Measurements from ENCODE around the gene CRY2.
A peak's percentile ranks its signal among the peaks of the same experiment; 100 is the strongest.
"Not testable (repeated sequence)": the region's sequence is repeated elsewhere in the genome, so short reads cannot be mapped to it uniquely, and the experiment has no call there.

The CRY2 gene

GRCh38 chr11:45897556-45897955 lies 50.3 kb downstream of the CRY2 start:
- no peaks in the 10 kb centered on the region for H3K9me3 ChIP-seq (replicated peaks; ENCODE audit: low read length)
- peaks cover 15% of the 10 kb centered on the region for H3K4me1 ChIP-seq (ENCODE audit: control insufficient read depth, insufficient read depth, low read length)
- peaks cover 71% of the 10 kb centered on the region for H3K27me3 ChIP-seq (ENCODE audit: control insufficient read depth, insufficient read depth, low read length)
- H3K36me3 ChIP-seq (ENCODE audit: insufficient read depth, low read length): no peaks in the 10 kb centered on the region
- H3K9ac ChIP-seq (ENCODE audit: low read depth, low read length): no peak overlapping the region
- H3K4me2 ChIP-seq (ENCODE audit: low read length): no peak overlapping the region
- no peak overlapping the region for H3K4me3 ChIP-seq (ENCODE audit: low read length)

GRCh38 chr11:45899086-45899447 lies 51.8 kb downstream of the CRY2 start:
- H3K9ac ChIP-seq (ENCODE audit: low read depth, low read length): no peak overlapping the region
- peaks cover 56% of the 10 kb centered on the region for H3K27me3 ChIP-seq (ENCODE audit: control insufficient read depth, insufficient read depth, low read length)
- H3K36me3 ChIP-seq (ENCODE audit: insufficient read depth, low read length): no peaks in the 10 kb centered on the region
- H3K9me3 ChIP-seq (replicated peaks; ENCODE audit: low read length): no peaks in the 10 kb centered on the region
- H3K4me2 ChIP-seq (ENCODE audit: low read length): peak overlapping the region; percentile 95
- H3K4me1 ChIP-seq (ENCODE audit: control insufficient read depth, insufficient read depth, low read length): peaks cover 15% of the 10 kb centered on the region
- peak overlapping the region; percentile 81 for H3K4me3 ChIP-seq (ENCODE audit: low read length)

- Histone ChIP-seq H3K4me2 (ENCODE audit: low read length) (peak overlapping the region; percentile 95), H3K27me3 (ENCODE audit: control insufficient read depth, insufficient read depth, low read length) (peaks cover 51% of the 10 kb centered on the region), H3K36me3 (ENCODE audit: insufficient read depth, low read length) (no peaks in the 10 kb centered on the region), H3K9me3 (replicated peaks; ENCODE audit: low read length) (no peaks in the 10 kb centered on the region), H3K4me1 (ENCODE audit: control insufficient read depth, insufficient read depth, low read length) (peaks cover 15% of the 10 kb centered on the region), H3K9ac (ENCODE audit: low read depth, low read length) (peak overlapping the region; percentile 78), H3K4me3 (ENCODE audit: low read length) (peak overlapping the region; percentile 81)
These were observed 52.3 kb downstream of the CRY2 start for GRCh38 chr11:45899448-45900174.

- Histone ChIP-seq H3K4me2 (ENCODE audit: low read length) (peak overlapping the region; percentile 95), H3K4me3 (ENCODE audit: low read length) (peak overlapping the region; percentile 81), H3K9ac (ENCODE audit: low read depth, low read length) (peak overlapping the region; percentile 27), H3K4me1 (ENCODE audit: control insufficient read depth, insufficient read depth, low read length) (peaks cover 15% of the 10 kb centered on the region), H3K27me3 (ENCODE audit: control insufficient read depth, insufficient read depth, low read length) (peaks cover 46% of the 10 kb centered on the region)
- H3K9me3 ChIP-seq (replicated peaks; ENCODE audit: low read length); H3K36me3 ChIP-seq (ENCODE audit: insufficient read depth, low read length): not testable (repeated sequence)
These were observed 53.0 kb downstream of the CRY2 start for GRCh38 chr11:45900175-45900800.

GRCh38 chr11:45900916-45901617 lies 53.8 kb downstream of the CRY2 start:
- Histone ChIP-seq H3K4me2 (ENCODE audit: low read length) (peak overlapping the region; percentile 95), H3K4me3 (ENCODE audit: low read length) (peak overlapping the region; percentile 81), H3K4me1 (ENCODE audit: control insufficient read depth, insufficient read depth, low read length) (peaks cover 15% of the 10 kb centered on the region), H3K36me3 (ENCODE audit: insufficient read depth, low read length) (no peaks in the 10 kb centered on the region), H3K9me3 (replicated peaks; ENCODE audit: low read length) (no peaks in the 10 kb centered on the region), H3K27me3 (ENCODE audit: control insufficient read depth, insufficient read depth, low read length) (peaks cover 41% of the 10 kb centered on the region), H3K9ac (ENCODE audit: low read depth, low read length) (no peak overlapping the region)

GRCh38 chr11:45901626-45902025 lies 54.4 kb downstream of the CRY2 start:
- Histone ChIP-seq H3K9ac (ENCODE audit: low read depth, low read length) (no peak overlapping the region), H3K27me3 (ENCODE audit: control insufficient read depth, insufficient read depth, low read length) (peaks cover 36% of the 10 kb centered on the region), H3K36me3 (ENCODE audit: insufficient read depth, low read length) (no peaks in the 10 kb centered on the region), H3K4me3 (ENCODE audit: low read length) (no peak overlapping the region), H3K4me2 (ENCODE audit: low read length) (no peak overlapping the region), H3K4me1 (ENCODE audit: control insufficient read depth, insufficient read depth, low read length) (peaks cover 15% of the 10 kb centered on the region), H3K9me3 (replicated peaks; ENCODE audit: low read length) (no peaks in the 10 kb centered on the region)

- H3K27me3 ChIP-seq (ENCODE audit: control insufficient read depth, insufficient read depth, low read length): peaks cover 25% of the 10 kb centered on the region
- peaks cover 15% of the 10 kb centered on the region for H3K4me1 ChIP-seq (ENCODE audit: control insufficient read depth, insufficient read depth, low read length)
- H3K9me3 ChIP-seq (replicated peaks; ENCODE audit: low read length): no peaks in the 10 kb centered on the region
- no peak overlapping the region for H3K4me2 ChIP-seq (ENCODE audit: low read length)
- no peaks in the 10 kb centered on the region for H3K36me3 ChIP-seq (ENCODE audit: insufficient read depth, low read length)
- no peak overlapping the region for H3K4me3 ChIP-seq (ENCODE audit: low read length)
- H3K9ac ChIP-seq (ENCODE audit: low read depth, low read length): no peak overlapping the region
These were observed 55.4 kb downstream of the CRY2 start for GRCh38 chr11:45902452-45903380.

GRCh38 chr11:45904309-45904915 lies 57.1 kb downstream of the CRY2 start:
- no peak overlapping the region for H3K9ac ChIP-seq (ENCODE audit: low read depth, low read length)
- no peak overlapping the region for H3K4me3 ChIP-seq (ENCODE audit: low read length)
- H3K4me1 ChIP-seq (ENCODE audit: control insufficient read depth, insufficient read depth, low read length): peaks cover 12% of the 10 kb centered on the region
- no peaks in the 10 kb centered on the region for H3K9me3 ChIP-seq (replicated peaks; ENCODE audit: low read length)
- no peak overlapping the region for H3K4me2 ChIP-seq (ENCODE audit: low read length)
- peaks cover 13% of the 10 kb centered on the region for H3K27me3 ChIP-seq (ENCODE audit: control insufficient read depth, insufficient read depth, low read length)
- peaks cover under 1% of the 10 kb centered on the region for H3K36me3 ChIP-seq (ENCODE audit: insufficient read depth, low read length)

- H3K4me3 ChIP-seq (ENCODE audit: low read length): no peak overlapping the region
- H3K9me3 ChIP-seq (replicated peaks; ENCODE audit: low read length): no peaks in the 10 kb centered on the region
- peaks cover 9% of the 10 kb centered on the region for H3K4me1 ChIP-seq (ENCODE audit: control insufficient read depth, insufficient read depth, low read length)
- H3K4me2 ChIP-seq (ENCODE audit: low read length): no peak overlapping the region
- peaks cover 7% of the 10 kb centered on the region for H3K36me3 ChIP-seq (ENCODE audit: insufficient read depth, low read length)
- no peak overlapping the region for H3K9ac ChIP-seq (ENCODE audit: low read depth, low read length)
- H3K27me3 ChIP-seq (ENCODE audit: control insufficient read depth, insufficient read depth, low read length): peaks cover 13% of the 10 kb centered on the region
These were observed 57.8 kb downstream of the CRY2 start for GRCh38 chr11:45905095-45905494.

- H3K4me1 ChIP-seq (ENCODE audit: control insufficient read depth, insufficient read depth, low read length); H3K4me3 ChIP-seq (ENCODE audit: low read length); H3K27me3 ChIP-seq (ENCODE audit: control insufficient read depth, insufficient read depth, low read length); H3K9me3 ChIP-seq (replicated peaks; ENCODE audit: low read length); H3K4me2 ChIP-seq (ENCODE audit: low read length); H3K9ac ChIP-seq (ENCODE audit: low read depth, low read length); H3K36me3 ChIP-seq (ENCODE audit: insufficient read depth, low read length): not testable (repeated sequence)
These were observed 58.3 kb downstream of the CRY2 start for GRCh38 chr11:45905576-45905975.
